Mucosa of stomach (tissue), 1 donor: ENCODE results near the gene TMEM151A.
A peak's percentile ranks its signal among the peaks of the same experiment; 100 is the strongest.

ENCODE experiments used
- H3K27me3 ChIP-seq: one replicate; pipeline ENCODE4 v1.7.0; 2013; ENCODE audit warnings: mild to moderate bottlenecking, low read length; ENCODE audit not compliant: control insufficient read depth, insufficient read depth
- H3K36me3 ChIP-seq: one replicate; pipeline ENCODE4 v1.7.0; 2013; ENCODE audit warnings: low read length; ENCODE audit not compliant: control insufficient read depth, insufficient read depth
- H3K4me1 ChIP-seq: one replicate; pipeline ENCODE4 v1.7.0; 2013; ENCODE audit warnings: mild to moderate bottlenecking, low read length; ENCODE audit not compliant: control insufficient read depth, insufficient read depth
- H3K4me3 ChIP-seq: one replicate; pipeline ENCODE4 v1.7.0; 2013; ENCODE audit warnings: low read length
- H3K9ac ChIP-seq: one replicate; pipeline ENCODE4 v1.7.0; 2013; ENCODE audit warnings: mild to moderate bottlenecking, low read length, moderate library complexity
- H3K9me3 ChIP-seq: one replicate; pipeline ENCODE4 v1.7.0; 2013; ENCODE audit warnings: mild to moderate bottlenecking, low read length, moderate library complexity; ENCODE audit not compliant: control insufficient read depth
- donor health status: Pancreatic carcinoma.

The TMEM151A gene

GRCh38 chr11:66333896-66334604 lies 42.4 kb downstream of the TMEM151A start:
- H3K9ac ChIP-seq, result no peak overlapping the region
- H3K4me1 ChIP-seq, result peaks cover 21% of the 10 kb centered on the region
- no peaks in the 10 kb centered on the region for H3K27me3 ChIP-seq
- no peak overlapping the region for H3K4me3 ChIP-seq
- H3K36me3 ChIP-seq, result no peaks in the 10 kb centered on the region
- H3K9me3 ChIP-seq, result no peaks in the 10 kb centered on the region

- peaks cover 21% of the 10 kb centered on the region for H3K4me1 ChIP-seq
Observed at GRCh38 chr11:66334605-66335442, 43.1 kb downstream of the TMEM151A start.

GRCh38 chr11:66335531-66336233 lies 44.0 kb downstream of the TMEM151A start:
- H3K36me3 ChIP-seq, result peaks cover 8% of the 10 kb centered on the region

More at GRCh38 chr11:66334605-66335442, 43.1 kb downstream of the TMEM151A start:
- Histone ChIP-seq H3K36me3 (no peaks in the 10 kb centered on the region), H3K9ac (peak overlapping the region; percentile 79), H3K27me3 (no peaks in the 10 kb centered on the region), H3K9me3 (no peaks in the 10 kb centered on the region), H3K4me3 (peak overlapping the region; percentile 83)

GRCh38 chr11:66336234-66337102 lies 44.8 kb downstream of the TMEM151A start, which contains the start of gene RIN1:
TSS of gene RIN1 (minus strand) at chr11:66336434. CDS start at chr11:66336402, 32 bp downstream.
- Histone ChIP-seq H3K4me3 (peak within 1 kb of the TSS; percentile 83), H3K4me1 (peaks cover 21% of the 10 kb centered on the region), H3K36me3 (peaks cover 15% of the 10 kb centered on the region), H3K27me3 (no peaks in the 10 kb centered on the region), H3K9me3 (no peaks in the 10 kb centered on the region), H3K9ac (peak within 1 kb of the TSS; percentile 79)

More at GRCh38 chr11:66335531-66336233, 44.0 kb downstream of the TMEM151A start:
- Histone ChIP-seq H3K27me3 (no peaks in the 10 kb centered on the region), H3K4me1 (peaks cover 21% of the 10 kb centered on the region), H3K9me3 (no peaks in the 10 kb centered on the region), H3K9ac (peak overlapping the region; percentile 79), H3K4me3 (peak overlapping the region; percentile 83)

- H3K4me3 ChIP-seq, result no peak overlapping the region
- H3K36me3 ChIP-seq, result peaks cover 19% of the 10 kb centered on the region
- no peaks in the 10 kb centered on the region for H3K27me3 ChIP-seq
- H3K4me1 ChIP-seq, result peaks cover 21% of the 10 kb centered on the region
- H3K9ac ChIP-seq, result peak overlapping the region; percentile 28
- H3K9me3 ChIP-seq, result no peaks in the 10 kb centered on the region
Observed at GRCh38 chr11:66337103-66337899, 45.6 kb downstream of the TMEM151A start.

- Histone ChIP-seq H3K9me3 (no peaks in the 10 kb centered on the region), H3K4me1 (peaks cover 22% of the 10 kb centered on the region), H3K9ac (no peak overlapping the region)
Observed at GRCh38 chr11:66338276-66339161, 46.8 kb downstream of the TMEM151A start.

GRCh38 chr11:66339162-66339675 lies 47.5 kb downstream of the TMEM151A start:
- H3K9me3 ChIP-seq, result no peaks in the 10 kb centered on the region
- peaks cover 29% of the 10 kb centered on the region for H3K4me1 ChIP-seq
- H3K9ac ChIP-seq, result no peak overlapping the region
- H3K4me3 ChIP-seq, result no peak overlapping the region
- H3K36me3 ChIP-seq, result peaks cover 19% of the 10 kb centered on the region
- no peaks in the 10 kb centered on the region for H3K27me3 ChIP-seq

More at GRCh38 chr11:66338276-66339161, 46.8 kb downstream of the TMEM151A start:
- no peak overlapping the region for H3K4me3 ChIP-seq
- no peaks in the 10 kb centered on the region for H3K27me3 ChIP-seq
- peaks cover 19% of the 10 kb centered on the region for H3K36me3 ChIP-seq

GRCh38 chr11:66339686-66340483 lies 48.2 kb downstream of the TMEM151A start:
- H3K4me1 ChIP-seq, result peaks cover 28% of the 10 kb centered on the region
- H3K36me3 ChIP-seq, result peaks cover 19% of the 10 kb centered on the region
- H3K27me3 ChIP-seq, result no peaks in the 10 kb centered on the region
- no peaks in the 10 kb centered on the region for H3K9me3 ChIP-seq
- H3K9ac ChIP-seq, result no peak overlapping the region
- no peak overlapping the region for H3K4me3 ChIP-seq

GRCh38 chr11:66340596-66341501 lies 49.2 kb downstream of the TMEM151A start:
- Histone ChIP-seq H3K4me3 (no peak overlapping the region), H3K4me1 (peaks cover 28% of the 10 kb centered on the region), H3K9ac (no peak overlapping the region), H3K36me3 (peaks cover 19% of the 10 kb centered on the region), H3K27me3 (no peaks in the 10 kb centered on the region), H3K9me3 (no peaks in the 10 kb centered on the region)
